SU-DHL-6 (cell line): Measurements from ENCODE around the gene CADM2.

ENCODE experiments used
- H2AFZ ChIP-seq: fragments of 200-600 bp; sonication (generic); 2 replicates; pipeline ENCODE4 v1.6.1; 2014; ENCODE audit warnings: low read depth, mild to moderate bottlenecking, moderate library complexity, mixed read lengths, antibody characterized with exemption, low read length; ENCODE audit not compliant: severe bottlenecking
- H3F3A ChIP-seq: fragments of 200-600 bp; shearing (Covaris generic); 2 replicates; pipeline ENCODE4 v1.6.0; 2016; ENCODE audit warnings: antibody characterized with exemption, mild to moderate bottlenecking; ENCODE audit not compliant: insufficient read depth
- H3K27ac ChIP-seq: fragments of 200-600 bp; sonication (generic); 2 replicates; pipeline ENCODE4 v1.5.1; 2016; ENCODE audit warnings: low read depth, mild to moderate bottlenecking, low read length, moderate library complexity, mixed read lengths
- H3K27me3 ChIP-seq: fragments of 200-600 bp; sonication (generic), shearing (Covaris generic); 2 replicates; pipeline ENCODE4 v1.6.0; 2014; ENCODE audit warnings: mild to moderate bottlenecking, low read length
- H3K36me3 ChIP-seq: fragments of 200-600 bp; sonication (generic); 2 replicates; pipeline ENCODE4 v1.6.1; 2014; ENCODE audit warnings: mild to moderate bottlenecking, low read length, mixed read lengths
- H3K4me2 ChIP-seq: fragments of 300-600, 200-600 bp; shearing (Covaris generic), sonication (generic); 2 replicates; pipeline ENCODE4 v1.6.0; 2014; ENCODE audit warnings: low read length, low read depth, mild to moderate bottlenecking; ENCODE audit not compliant: poor library complexity, severe bottlenecking
- H3K4me3 ChIP-seq: fragments of 200-600 bp; sonication (generic); 2 replicates; pipeline ENCODE4 v1.5.1; 2014; ENCODE audit warnings: antibody characterized with exemption, low read length, mild to moderate bottlenecking, mixed read lengths; ENCODE audit not compliant: insufficient read depth, poor library complexity, severe bottlenecking
- H3K79me2 ChIP-seq: fragments of 200-600 bp; sonication (generic); 2 replicates; pipeline ENCODE4 v1.6.1; 2014; ENCODE audit warnings: mild to moderate bottlenecking, low read length, moderate library complexity; ENCODE audit not compliant: insufficient read depth
- H3K9ac ChIP-seq: fragments of 200-600 bp; sonication (generic); 2 replicates; pipeline ENCODE4 v1.7.0; 2014; ENCODE audit warnings: mild to moderate bottlenecking, low read length
- H3K9me2 ChIP-seq: fragments of 200-600 bp; sonication (generic); replicated peaks from 2 replicates; pipeline ENCODE4 v1.6.1; 2014; ENCODE audit warnings: low read length; ENCODE audit not compliant: insufficient read depth
- H3K9me3 ChIP-seq: fragments of 200-600 bp; sonication (generic); 2 replicates; pipeline ENCODE4 v1.6.1; 2014; ENCODE audit warnings: low read length, mixed read lengths; ENCODE audit not compliant: insufficient read depth
- H4K20me1 ChIP-seq: fragments of 200-600 bp; sonication (generic); 2 replicates; pipeline ENCODE4 v1.6.1; 2014; ENCODE audit warnings: low read depth, mild to moderate bottlenecking, antibody characterized with exemption, low read length, moderate library complexity, mixed read lengths
- EZH2phosphoT487 ChIP-seq: fragments of 200-600 bp; sonication (generic), shearing (Covaris generic); conservative IDR thresholded peaks from 2 replicates; pipeline ENCODE4 v1.6.1; 2018; ENCODE audit warnings: mild to moderate bottlenecking, antibody characterized with exemption, low read length, moderate library complexity, mixed read lengths
- TF ChIP-seq, protein P1 (sequence below): fragments of 200-600 bp; sonication (generic); IDR thresholded peaks from one replicate; pipeline ENCODE4 v1.5.1; 2017; ENCODE audit warnings: antibody characterized with exemption, mild to moderate bottlenecking, low read length, moderate library complexity; ENCODE audit not compliant: insufficient read depth, poor library complexity, severe bottlenecking

CADM2 gene

DNA sequence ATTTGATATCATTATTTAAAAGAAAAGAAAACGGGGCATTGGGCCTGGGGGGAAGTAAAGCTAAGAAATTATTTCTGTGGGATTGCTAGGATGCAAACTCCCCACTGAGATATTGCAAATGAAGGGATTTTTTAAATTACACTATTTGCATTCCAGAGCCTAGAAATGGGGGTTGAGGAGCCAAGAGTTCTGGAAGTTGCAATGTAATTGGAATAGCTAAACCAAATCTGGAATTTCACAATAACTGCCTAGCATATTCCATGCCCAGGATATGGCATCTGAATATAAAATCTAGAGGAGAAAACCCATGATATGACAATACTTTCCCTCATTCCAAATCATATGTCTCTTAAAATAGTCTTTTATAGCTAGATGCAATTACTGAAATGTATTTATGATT, 93.0 kb downstream of the CADM2 start:
- H3K9me2 ChIP-seq = no peaks in the 10 kb centered on the region
- no peak overlapping the region for H2AFZ ChIP-seq
- H3K9ac ChIP-seq = no peak overlapping the region
- no peaks in the 10 kb centered on the region for H3K79me2 ChIP-seq
- H4K20me1 ChIP-seq = no peaks in the 10 kb centered on the region
- no peak overlapping the region for H3K4me2 ChIP-seq
- TF ChIP-seq EZH2phosphoT487 = no peak
- TF ChIP-seq, protein P1, sequence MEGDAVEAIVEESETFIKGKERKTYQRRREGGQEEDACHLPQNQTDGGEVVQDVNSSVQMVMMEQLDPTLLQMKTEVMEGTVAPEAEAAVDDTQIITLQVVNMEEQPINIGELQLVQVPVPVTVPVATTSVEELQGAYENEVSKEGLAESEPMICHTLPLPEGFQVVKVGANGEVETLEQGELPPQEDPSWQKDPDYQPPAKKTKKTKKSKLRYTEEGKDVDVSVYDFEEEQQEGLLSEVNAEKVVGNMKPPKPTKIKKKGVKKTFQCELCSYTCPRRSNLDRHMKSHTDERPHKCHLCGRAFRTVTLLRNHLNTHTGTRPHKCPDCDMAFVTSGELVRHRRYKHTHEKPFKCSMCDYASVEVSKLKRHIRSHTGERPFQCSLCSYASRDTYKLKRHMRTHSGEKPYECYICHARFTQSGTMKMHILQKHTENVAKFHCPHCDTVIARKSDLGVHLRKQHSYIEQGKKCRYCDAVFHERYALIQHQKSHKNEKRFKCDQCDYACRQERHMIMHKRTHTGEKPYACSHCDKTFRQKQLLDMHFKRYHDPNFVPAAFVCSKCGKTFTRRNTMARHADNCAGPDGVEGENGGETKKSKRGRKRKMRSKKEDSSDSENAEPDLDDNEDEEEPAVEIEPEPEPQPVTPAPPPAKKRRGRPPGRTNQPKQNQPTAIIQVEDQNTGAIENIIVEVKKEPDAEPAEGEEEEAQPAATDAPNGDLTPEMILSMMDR = no peak
- H3K27ac ChIP-seq = no peak overlapping the region
- H3F3A ChIP-seq = no peaks in the 10 kb centered on the region
- H3K4me3 ChIP-seq = no peak overlapping the region
- no peaks in the 10 kb centered on the region for H3K27me3 ChIP-seq
- H3K36me3 ChIP-seq = no peaks in the 10 kb centered on the region
- H3K9me3 ChIP-seq = no peaks in the 10 kb centered on the region

DNA sequence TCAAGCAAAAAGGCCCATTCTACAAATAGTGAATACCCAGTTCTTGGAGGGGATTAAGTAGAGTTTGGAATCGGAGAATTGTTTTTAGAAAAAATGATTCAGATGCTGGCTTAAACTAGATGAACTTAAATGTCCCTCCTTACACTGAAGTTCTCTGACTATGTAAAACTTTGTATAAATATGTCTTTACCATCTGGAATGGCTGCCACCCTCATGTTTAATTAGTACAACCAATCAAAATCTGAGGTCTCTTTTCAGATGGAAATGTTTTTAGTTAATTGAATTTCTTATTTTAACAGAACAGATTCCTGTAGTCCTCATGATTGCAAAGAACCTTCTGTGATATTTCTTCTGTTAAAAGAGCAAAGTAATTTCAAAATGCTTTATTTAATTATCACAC, 94.8 kb downstream of the CADM2 start:
- H3K79me2 ChIP-seq = no peaks in the 10 kb centered on the region
- no peak overlapping the region for H3K4me3 ChIP-seq
- no peaks in the 10 kb centered on the region for H3K27me3 ChIP-seq
- no peaks in the 10 kb centered on the region for H3K9me3 ChIP-seq
- no peaks in the 10 kb centered on the region for H3K36me3 ChIP-seq
- no peak overlapping the region for H3K27ac ChIP-seq
- H3K4me2 ChIP-seq = no peak overlapping the region
- no peaks in the 10 kb centered on the region for H3F3A ChIP-seq
- H4K20me1 ChIP-seq = no peaks in the 10 kb centered on the region
- H2AFZ ChIP-seq = no peak overlapping the region
- no peaks in the 10 kb centered on the region for H3K9me2 ChIP-seq
- no peak for TF ChIP-seq EZH2phosphoT487
- TF ChIP-seq, protein P1 = no peak
- no peak overlapping the region for H3K9ac ChIP-seq

DNA sequence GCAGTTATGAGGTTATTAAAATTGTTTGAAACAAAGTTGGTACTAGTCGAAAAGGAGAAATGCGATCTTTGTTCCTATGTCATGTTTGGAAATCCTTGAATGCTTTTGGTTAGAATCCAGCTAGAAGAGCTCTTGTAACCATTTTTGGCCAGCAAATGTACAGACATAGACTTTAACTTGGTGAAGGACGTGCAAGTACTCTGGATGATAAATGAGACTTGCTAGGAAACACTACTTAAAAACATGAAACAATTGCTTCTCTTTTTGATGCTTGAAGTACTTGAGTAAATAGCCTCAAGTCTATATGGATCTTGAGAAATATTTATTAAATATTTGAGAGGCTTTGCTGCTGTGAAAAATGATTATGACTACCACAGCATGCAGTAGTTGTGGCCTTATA, 95.8 kb downstream of the CADM2 start:
- Histone ChIP-seq H3K4me3 (no peak overlapping the region), H3K9ac (no peak overlapping the region), H3K4me2 (no peak overlapping the region), H3F3A (no peaks in the 10 kb centered on the region), H3K36me3 (no peaks in the 10 kb centered on the region), H4K20me1 (no peaks in the 10 kb centered on the region), H2AFZ (no peak overlapping the region), H3K9me2 (no peaks in the 10 kb centered on the region), H3K27ac (no peak overlapping the region), H3K27me3 (no peaks in the 10 kb centered on the region), H3K9me3 (no peaks in the 10 kb centered on the region), H3K79me2 (no peaks in the 10 kb centered on the region)
- TF ChIP-seq, protein P1 = no peak
- no peak for TF ChIP-seq EZH2phosphoT487

DNA sequence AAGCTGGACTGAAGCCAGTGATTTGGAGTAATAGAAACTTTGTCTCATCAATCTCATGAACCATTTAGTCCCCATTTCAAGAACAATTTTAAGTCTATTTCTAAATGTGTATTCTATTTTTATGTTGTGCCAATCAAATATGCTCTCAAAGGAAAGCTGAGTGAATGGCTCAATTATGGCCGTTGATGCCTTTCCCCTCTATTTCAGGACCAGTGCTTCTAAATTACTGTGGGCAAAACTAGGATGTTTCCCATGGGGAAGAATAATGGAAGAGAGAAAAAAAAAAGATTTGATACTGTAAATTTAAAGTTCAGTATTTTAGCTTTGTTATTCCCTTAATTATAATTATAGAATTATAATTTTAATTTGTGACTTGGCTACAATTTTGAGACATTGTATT, 110.1 kb downstream of the CADM2 start:
- H3K27me3 ChIP-seq = no peaks in the 10 kb centered on the region
- no peak overlapping the region for H3K27ac ChIP-seq
- no peak overlapping the region for H3K4me2 ChIP-seq
- no peak overlapping the region for H3K9ac ChIP-seq
- H4K20me1 ChIP-seq = no peaks in the 10 kb centered on the region
- H3K36me3 ChIP-seq = no peaks in the 10 kb centered on the region
- H3K4me3 ChIP-seq = no peak overlapping the region
- H2AFZ ChIP-seq = no peak overlapping the region
- TF ChIP-seq EZH2phosphoT487 = no peak
- TF ChIP-seq, protein P1 = no peak
- H3F3A ChIP-seq = no peaks in the 10 kb centered on the region
- H3K9me3 ChIP-seq = no peaks in the 10 kb centered on the region
- no peaks in the 10 kb centered on the region for H3K9me2 ChIP-seq
- H3K79me2 ChIP-seq = no peaks in the 10 kb centered on the region
